KG1 (cell line): Measurements from ENCODE around the gene XPC.
A peak's percentile ranks its signal among the peaks of the same experiment; 100 is the strongest.

Source experiments
- DNase-seq: peaks from one replicate; lab custom pipeline; 2025; lab: John Stamatoyannopoulos, UW

Gene XPC

GRCh38 chr3:14206548-14207177 lies 28.3 kb upstream of the XPC start:
- no peak for DNase-seq

GRCh38 chr3:14204515-14205284 lies 26.3 kb upstream of the XPC start:
- DNase-seq, result no peak

- no peak for DNase-seq
Measured at GRCh38 chr3:14203521-14204079, 25.2 kb upstream of the XPC start.

- DNase-seq, result no peak
Measured at GRCh38 chr3:14202874-14203520, 24.6 kb upstream of the XPC start.

- DNase-seq, result no peak
Measured at GRCh38 chr3:14201940-14202684, 23.7 kb upstream of the XPC start.

- no peak for DNase-seq
Measured at GRCh38 chr3:14200841-14201240, 22.4 kb upstream of the XPC start.

- DNase-seq, result no peak
Measured at GRCh38 chr3:14200276-14200675, 21.9 kb upstream of the XPC start.

- DNase-seq, result no peak
Measured at GRCh38 chr3:14199641-14200040, 21.2 kb upstream of the XPC start.

GRCh38 chr3:14194865-14195264 lies 16.5 kb upstream of the XPC start:
- DNase-seq, result no peak

- no peak for DNase-seq
Measured at GRCh38 chr3:14188041-14188754, 9.8 kb upstream of the XPC start.

- DNase-seq, result no peak
Measured at GRCh38 chr3:14186854-14187458, 8.6 kb upstream of the XPC start.

GRCh38 chr3:14183015-14183577 lies 4.7 kb upstream of the XPC start:
- no peak for DNase-seq

GRCh38 chr3:14181253-14181652 lies 2.9 kb upstream of the XPC start:
- no peak for DNase-seq

GRCh38 chr3:14179795-14180194 lies 1.4 kb upstream of the XPC start:
- DNase-seq, result no peak

- DNase-seq, result no peak
Measured at GRCh38 chr3:14179114-14179465, 689 bp upstream of the XPC start.

- DNase-seq, result no peak
Measured at GRCh38 chr3:14177580-14178246, 688 bp downstream of the XPC start.

- peak; percentile 29 for DNase-seq
Measured at GRCh38 chr3:14175383-14176037, 2.9 kb downstream of the XPC start.

- DNase-seq, result no peak
Measured at GRCh38 chr3:14174483-14174882, 3.9 kb downstream of the XPC start.

- no peak for DNase-seq
Measured at GRCh38 chr3:14172496-14172895, 5.9 kb downstream of the XPC start.
